HEK293 (cell line): ENCODE data around the gene BICC1.

ENCODE experiments used
- CTCF ChIA-PET: fragments of 350-600 bp; formaldehyde crosslinking; extraction: SDS; loops from one replicate; lab custom pipeline; 2021; ENCODE audit warnings: antibody characterized with exemption; lab: Yijun Ruan, JAX
- POLR2A ChIA-PET: fragments of 300-600 bp; formaldehyde crosslinking; extraction: SDS; loops from one replicate; lab custom pipeline; 2020; ENCODE audit warnings: antibody characterized with exemption, inconsistent platforms; lab: Yijun Ruan, JAX
- H3K27ac ChIP-seq: fragments of 200-500 bp; sonication (Bioruptor generic); 2 replicates; pipeline ENCODE4 v1.5.1; 2014; ENCODE audit warnings: low read depth, low read length, control low read depth, inconsistent platforms; ENCODE audit errors: extremely low read depth
- H3K36me3 ChIP-seq, 2 experiments: fragments of 200-500 bp in 1 of 2; sonication (Bioruptor generic) in 1 of 2; 1 replicate in 1 of 2; 2 replicates in 1 of 2; pipeline ENCODE4 v1.5.1; 2014 to 2017; ENCODE audit warnings: inconsistent platforms in 2 of 2, low read length in 2 of 2; ENCODE audit not compliant: control insufficient read depth in 2 of 2, insufficient read depth in 1 of 2
- H3K4me1 ChIP-seq: fragments of 200-500 bp; sonication (Bioruptor generic); 2 replicates; pipeline ENCODE4 v1.5.1; 2014; ENCODE audit warnings: mild to moderate bottlenecking, low read length, inconsistent platforms; ENCODE audit not compliant: control insufficient read depth, insufficient read depth
- H3K4me3 ChIP-seq: 2 replicates; pipeline ENCODE4 v1.5.1; 2011; ENCODE audit warnings: low read depth, mild to moderate bottlenecking, control low read depth, low read length, moderate library complexity
- H3K9me3 ChIP-seq: fragments of 200-500 bp; sonication (Bioruptor generic); 2 replicates; pipeline ENCODE4 v1.5.1; 2014; ENCODE audit warnings: low read depth, low read length, inconsistent platforms; ENCODE audit not compliant: control insufficient read depth, insufficient read depth
- CTCF ChIP-seq: fragments of 450-650 bp; formaldehyde crosslinking; IDR thresholded peaks from 2 replicates; pipeline ENCODE4 v1.5.1; 2016; ENCODE audit warnings: missing biosample characterization, missing genetic modification characterization
- PRDM1 ChIP-seq: fragments of 450-650 bp; formaldehyde crosslinking; IDR thresholded peaks from 2 replicates; pipeline ENCODE4; 2016; ENCODE audit warnings: missing biosample characterization, missing genetic modification characterization
- RBAK ChIP-seq: fragments of 450-650 bp; formaldehyde crosslinking; IDR thresholded peaks from 2 replicates; pipeline ENCODE4 v1.5.1; 2016; ENCODE audit warnings: missing biosample characterization, missing genetic modification characterization
- TCF7L2 ChIP-seq: IDR thresholded peaks from 2 replicates; pipeline ENCODE4 v1.6.1; 2011; ENCODE audit warnings: low read depth, mild to moderate bottlenecking, inconsistent platforms, low read length, moderate library complexity, borderline replicate concordance
- TSHZ1 ChIP-seq: fragments of 450-650 bp; formaldehyde crosslinking; IDR thresholded peaks from 2 replicates; pipeline ENCODE4 v1.5.1; 2016; ENCODE audit warnings: missing biosample characterization, missing genetic modification characterization, borderline replicate concordance
- ZNF274 ChIP-seq, 2 experiments: fragments of 200-500 bp in 1 of 2; fragments of 450-650 bp in 1 of 2; sonication (Bioruptor generic) in 1 of 2; formaldehyde crosslinking in 1 of 2; IDR thresholded peaks; 2 replicates each; pipeline versions ENCODE4 v1.5.1 to v1.6.1; 2014 to 2016; ENCODE audit warnings: borderline replicate concordance in 1 of 2, inconsistent platforms in 1 of 2, low read length in 1 of 2, missing biosample characterization in 1 of 2, missing genetic modification characterization in 1 of 2
- ZNF433 ChIP-seq: fragments of 450-650 bp; formaldehyde crosslinking; IDR thresholded peaks from 2 replicates; pipeline ENCODE4 v1.5.1; 2016; ENCODE audit warnings: missing biosample characterization, missing genetic modification characterization, low read depth
- ZNF585B ChIP-seq: fragments of 450-650 bp; formaldehyde crosslinking; IDR thresholded peaks from 2 replicates; pipeline ENCODE4 v1.5.1; 2016; ENCODE audit warnings: missing biosample characterization, missing genetic modification characterization
- ZNF747 ChIP-seq: fragments of 450-650 bp; formaldehyde crosslinking; IDR thresholded peaks from 2 replicates; pipeline ENCODE4 v1.5.1; 2016; ENCODE audit warnings: missing biosample characterization, missing genetic modification characterization
- ZNF76 ChIP-seq: fragments of 450-650 bp; formaldehyde crosslinking; IDR thresholded peaks from 2 replicates; pipeline ENCODE4; 2016; ENCODE audit warnings: low read depth, missing biosample characterization, missing genetic modification characterization, borderline replicate concordance

Gene BICC1

GRCh38 chr10:58547963-58548362 lies 35.3 kb downstream of the BICC1 start:
- ChIA-PET POLR2A (no interaction called here), CTCF (interaction anchor here (0.7 kb wide), 1 partner anchor 89 kb away, joined by 3 read pairs; no protein-coding TSS in a partner anchor)
- Histone ChIP-seq H3K27ac (no peak overlapping the region), H3K36me3 (no peaks in the 10 kb centered on the region), H3K4me1 (no peaks in the 10 kb centered on the region), H3K4me3 (no peak overlapping the region), H3K9me3 (no peaks in the 10 kb centered on the region)
- TF ChIP-seq ZNF433 (tag by site-specific recombination), result no peak
- no peak for TF ChIP-seq ZNF747 (tag by site-specific recombination)
- no peak for TF ChIP-seq RBAK (tag by site-specific recombination)
- no peak for TF ChIP-seq ZNF76 (tag by site-specific recombination)
- TF ChIP-seq PRDM1 (tag by site-specific recombination), result no peak
- TF ChIP-seq ZNF585B (tag by site-specific recombination), result no peak
- no peak for TF ChIP-seq ZNF274 (IDR thresholded peaks at IDR 0.05; ENCODE audit: low read length)
- TF ChIP-seq ZNF274 (tag by site-specific recombination; IDR thresholded peaks at IDR 0.05; ENCODE audit: borderline replicate concordance), result no peak
- no peak for TF ChIP-seq TSHZ1 (tag by site-specific recombination)

GRCh38 chr10:58554316-58554715 lies 41.6 kb downstream of the BICC1 start:
- ChIA-PET CTCF (interaction anchor here (0.5 kb wide), 1 partner anchor 1437 kb away, joined by 3 read pairs; no protein-coding TSS in a partner anchor), POLR2A (no interaction called here)
- Histone ChIP-seq H3K27ac (no peak overlapping the region), H3K36me3 (no peaks in the 10 kb centered on the region), H3K9me3 (no peaks in the 10 kb centered on the region; the same call in 1 of the 2 replicates), H3K4me3 (no peak overlapping the region), H3K4me1 (no peaks in the 10 kb centered on the region)
- TF ChIP-seq TCF7L2 (no peak), TSHZ1 (tag by site-specific recombination) (no peak), CTCF (no peak)
